Aorta (tissue), 5 donors: ENCODE measurements around the gene TERB1. TPM values are rescaled to one million over a fixed set of nuclear protein-coding genes. Genes with fewer than 3 reads are reported as not detected.

Source experiments
- ATAC-seq: fragments of 200-7000 bp; cut with Tn5 transposase; one replicate; pipeline ENCODE4 v1.9.1; 2022; ENCODE audit warnings: moderate library complexity; ENCODE audit not compliant: low FRiP score
- DNase-seq, 2 donors: peaks; one replicate each; pipeline ENCODE4 v3.0.0-alpha.2; 2020
- H3K27ac ChIP-seq, 2 donors: one replicate each; pipeline ENCODE4 v1.5.1; 2013; ENCODE audit warnings: low read length in 2 of 2, mild to moderate bottlenecking in 2 of 2, moderate library complexity in 2 of 2, control low read depth in 1 of 2, inconsistent platforms in 1 of 2, low read depth in 1 of 2
- H3K27me3 ChIP-seq, 2 donors: one replicate each; pipeline ENCODE4 v1.6.1; 2013; ENCODE audit warnings: control low read depth in 1 of 2, low read length in 1 of 2, mild to moderate bottlenecking in 1 of 2, moderate library complexity in 1 of 2; ENCODE audit not compliant: insufficient read depth in 2 of 2, control insufficient read depth in 1 of 2
- H3K36me3 ChIP-seq, 2 donors: one replicate each; pipeline ENCODE4 v1.6.1; 2013; ENCODE audit warnings: control low read depth in 1 of 2, low read length in 1 of 2, mild to moderate bottlenecking in 1 of 2; ENCODE audit not compliant: insufficient read depth in 2 of 2, control insufficient read depth in 1 of 2
- H3K4me1 ChIP-seq, 2 donors: one replicate each; pipeline ENCODE4 v1.6.1; 2013; ENCODE audit warnings: low read length in 2 of 2, control low read depth in 1 of 2, mild to moderate bottlenecking in 1 of 2, moderate library complexity in 1 of 2; ENCODE audit not compliant: insufficient read depth in 2 of 2, control insufficient read depth in 1 of 2
- H3K4me3 ChIP-seq, 2 donors: one replicate each; pipeline ENCODE4 v1.5.1; 2013; ENCODE audit warnings: low read length in 2 of 2, control low read depth in 1 of 2, mild to moderate bottlenecking in 1 of 2
- H3K9me3 ChIP-seq: one replicate; pipeline ENCODE4 v1.6.1; 2013; ENCODE audit warnings: mild to moderate bottlenecking, low read length; ENCODE audit not compliant: control insufficient read depth
- WGBS, 2 donors: extraction: QIAGEN DNeasy Blood & Tissue Kit; methylation state at CpG; one replicate each; pipeline ENCODE4 v1.1.7; 2013; 5-methylcytosine and 5-hydroxymethylcytosine counted together
- intact Hi-C, 2 donors: fragments of 100-400 bp; cut with DNase I; formaldehyde crosslinking; loops; one replicate each; pipeline versions ENCODE4 v1.14.2 to v1.15.0; 2022
- polyA plus RNA-seq, 2 donors: library from polyadenylated mRNA; stranded (reverse); fragments of 200-250 nt; gene quantifications; one replicate each; pipeline ENCODE4 v1.2.3, GENCODE V29; 2013
- total RNA-seq, 2 donors: library from RNA; stranded (reverse); fragmentation: NEBNext Ultra II Directional; extraction: Animal tissue kit (Norgen Biotek cat#: 25700); gene quantifications; one replicate each; pipeline ENCODE4 v1.2.1, GENCODE V29; 2021
- donor health status: healthy with polysubstance abuse.
- donor health status: Bipolar disorder and iron deficiency.
- donor health status: DM: no; HTN: no; CAD: no.
- donor health status: DM: no; HTN: no; CAD: no.
- donor health status: DM: yes; HTN: yes; CAD: no.

TERB1 gene
- total and polyA plus RNA-seq, 4 donors, result not detected

DNA sequence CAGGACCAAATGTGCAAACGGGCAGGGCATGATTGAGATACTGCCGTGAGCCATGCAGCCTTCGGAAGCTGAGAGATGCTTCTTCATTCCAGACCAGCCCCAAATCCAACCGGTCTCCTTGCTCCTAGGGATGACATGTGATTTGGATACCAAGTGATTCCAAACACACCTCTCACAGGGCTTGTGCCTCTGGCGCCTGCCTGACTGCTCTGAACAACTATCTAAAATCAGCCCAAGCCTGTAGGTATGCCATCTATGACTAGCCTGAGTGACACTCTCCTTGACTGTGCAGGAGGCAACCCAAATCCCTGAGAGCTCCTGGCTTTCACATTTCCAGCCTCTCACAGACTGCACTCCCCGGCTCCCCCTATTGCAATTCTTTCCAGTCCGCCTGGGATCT is 70.3 kb downstream of the TERB1 start:
- Histone ChIP-seq H3K27me3 (no peaks in the 10 kb centered on the region), H3K4me1 (no peaks in the 10 kb centered on the region), H3K9me3 (no peaks in the 10 kb centered on the region), H3K27ac (no peak overlapping the region), H3K36me3 (peaks cover 5 to 13% of the 10 kb centered on the region in 2 donors), H3K4me3 (no peak overlapping the region)
- ATAC-seq (no peak), DNase-seq (no peak)
- 68 to 87% methylated on average over 7 of the region's 7 CpGs for WGBS, 2 donors
- intact Hi-C loops, result loop anchor here in 1 of 2 donors (10.0 kb wide), 1 partner anchor 134 kb away; no protein-coding TSS in a partner anchor

GRCh38 chr16:66728804-66729203 is 72.6 kb downstream of the TERB1 start:
- 49% methylated on average over 4 of the region's 4 CpGs for WGBS, 2 donors
- Histone ChIP-seq H3K4me1 (no peaks in the 10 kb centered on the region), H3K27me3 (no peaks in the 10 kb centered on the region), H3K9me3 (no peaks in the 10 kb centered on the region), H3K4me3 (no peak overlapping the region), H3K27ac (no peak overlapping the region), H3K36me3 (peaks cover 5 to 11% of the 10 kb centered on the region in 2 donors)
- intact Hi-C loops, result loop anchor here (5.0 to 10.0 kb wide), 2 partner anchors 96 to 138 kb away; no protein-coding TSS in a partner anchor
- ATAC-seq (no peak), DNase-seq (no peak)

GRCh38 chr16:66728117-66728787 is 73.1 kb downstream of the TERB1 start:
- Histone ChIP-seq H3K27me3 (no peaks in the 10 kb centered on the region), H3K4me1 (no peaks in the 10 kb centered on the region), H3K4me3 (no peak overlapping the region), H3K36me3 (peaks cover 5 to 13% of the 10 kb centered on the region in 2 donors), H3K9me3 (no peaks in the 10 kb centered on the region), H3K27ac (no peak overlapping the region)
- DNase-seq, result peak in 1 of 2 donors; percentile 8
- WGBS, 2 donors, result 32% methylated on average over 3 of the region's 3 CpGs
- intact Hi-C loops, result loop anchor here (5.0 to 10.0 kb wide), 2 partner anchors 97 to 139 kb away; no protein-coding TSS in a partner anchor
- ATAC-seq, result peak; percentile 86

DNA sequence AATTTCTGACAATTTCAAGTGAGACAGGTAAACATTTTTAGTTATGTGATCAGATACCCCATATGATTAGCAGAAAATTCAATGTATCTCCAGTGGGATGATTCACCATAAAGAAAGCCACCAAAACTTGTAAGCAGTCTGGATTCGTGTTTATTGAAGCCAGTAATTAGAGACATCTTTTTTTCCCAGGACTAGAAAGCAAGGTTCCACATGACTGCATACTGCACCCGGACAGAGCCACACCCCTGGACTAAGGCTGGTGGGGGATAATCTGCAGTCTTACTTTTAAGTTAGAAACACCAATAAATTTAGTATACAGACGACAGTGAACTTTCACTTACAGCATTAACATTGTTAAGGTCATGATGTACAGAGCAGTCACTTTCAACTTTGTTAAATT is 80.6 kb downstream of the TERB1 start:
- WGBS, 2 donors, result 72 to 76% methylated on average over 3 of the region's 3 CpGs
- no peak overlapping the region for H3K27ac ChIP-seq
- no peaks in the 10 kb centered on the region for H3K9me3 ChIP-seq
- ATAC-seq, result no peak
- peaks cover 2 to 8% of the 10 kb centered on the region in 2 donors for H3K36me3 ChIP-seq
- intact Hi-C loops, result loop anchor here in 1 of 2 donors (10.0 kb wide), 1 partner anchor 104 kb away; no protein-coding TSS in a partner anchor
- H3K4me3 ChIP-seq, result no peak overlapping the region
- no peaks in the 10 kb centered on the region for H3K27me3 ChIP-seq
- DNase-seq, result peak in 1 of 2 donors; percentile 2
- H3K4me1 ChIP-seq, result no peaks in the 10 kb centered on the region

- Histone ChIP-seq H3K27ac (no peak overlapping the region), H3K9me3 (no peaks in the 10 kb centered on the region), H3K4me1 (no peaks in the 10 kb centered on the region), H3K27me3 (no peaks in the 10 kb centered on the region), H3K4me3 (no peak overlapping the region), H3K36me3 (peaks cover 0 to 6% of the 10 kb centered on the region in 2 donors)
- no peak for DNase-seq
- intact Hi-C loops, result loop anchor here in 1 of 2 donors (5.0 kb wide), 1 partner anchor 57 kb away; no protein-coding TSS in a partner anchor
- WGBS, 2 donors, result 95 to 97% methylated on average over 4 of the region's 4 CpGs
- no peak for ATAC-seq
These were observed 82.1 kb downstream of the TERB1 start for GRCh38 chr16:66719246-66719645.

- H3K9me3 ChIP-seq, result no peaks in the 10 kb centered on the region
- ATAC-seq (no peak), DNase-seq (no peak)
- H3K36me3 ChIP-seq, result peaks cover 0 to 2% of the 10 kb centered on the region in 2 donors
- no peak overlapping the region for H3K27ac ChIP-seq
- intact Hi-C loops, result loop anchor here in 1 of 2 donors (5.0 kb wide), 1 partner anchor 55 kb away; no protein-coding TSS in a partner anchor
- H3K4me1 ChIP-seq, result no peaks in the 10 kb centered on the region
- WGBS, 2 donors, result 62 to 74% methylated on average over 4 of the region's 4 CpGs
- no peak overlapping the region for H3K4me3 ChIP-seq
- H3K27me3 ChIP-seq, result no peaks in the 10 kb centered on the region
These were observed 83.6 kb downstream of the TERB1 start for GRCh38 chr16:66717776-66718175.

- Histone ChIP-seq H3K9me3 (no peaks in the 10 kb centered on the region), H3K27ac (no peak overlapping the region), H3K4me3 (no peak overlapping the region), H3K4me1 (no peaks in the 10 kb centered on the region), H3K36me3 (peaks cover 0 to 2% of the 10 kb centered on the region in 2 donors), H3K27me3 (no peaks in the 10 kb centered on the region)
- DNase-seq, result no peak
- WGBS, 2 donors, result 59 to 63% methylated on average over 12 of the region's 12 CpGs
- intact Hi-C loops, result loop anchor here in 1 of 2 donors (5.0 kb wide), 1 partner anchor 55 kb away; no protein-coding TSS in a partner anchor
- ATAC-seq, result no peak
These were observed 84.2 kb downstream of the TERB1 start for GRCh38 chr16:66717112-66717675.

DNA sequence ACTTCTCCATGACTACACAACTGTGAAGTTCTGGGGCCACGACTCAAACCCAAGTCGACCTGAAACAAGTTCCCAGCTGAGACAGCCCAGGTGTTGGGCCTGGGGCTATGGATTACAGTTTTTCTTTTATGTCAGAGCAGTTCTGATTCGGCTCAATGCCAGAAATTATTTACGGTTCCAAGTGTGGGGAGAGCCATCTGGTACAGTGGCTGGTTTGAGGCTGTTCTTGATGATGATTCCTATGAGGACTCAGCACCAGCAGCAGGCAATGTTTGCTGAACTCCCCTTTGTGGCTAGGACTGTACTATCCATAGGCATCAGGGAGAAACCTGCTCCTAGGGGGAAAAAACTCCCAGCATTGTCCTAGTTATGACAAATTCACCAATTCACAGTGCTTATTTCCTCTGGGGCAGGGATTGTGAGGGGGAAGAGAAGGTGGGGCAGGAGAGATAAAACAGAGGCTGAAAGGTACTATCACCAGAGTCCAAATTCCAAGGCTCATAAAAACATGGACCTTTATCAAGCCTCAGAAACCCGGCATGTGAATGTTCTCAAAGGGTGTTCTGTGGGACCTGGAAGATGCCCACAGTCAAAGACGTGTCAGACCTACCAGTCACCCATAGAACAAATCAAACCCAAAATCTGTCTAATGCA is 86.6 kb downstream of the TERB1 start:
- H3K36me3 ChIP-seq, result peaks cover 0 to 2% of the 10 kb centered on the region in 2 donors

More for the DNA sequence above, 86.6 kb downstream of the TERB1 start:
- Histone ChIP-seq H3K27me3 (no peaks in the 10 kb centered on the region), H3K9me3 (peaks cover 2% of the 10 kb centered on the region), H3K4me3 (no peak overlapping the region), H3K4me1 (no peaks in the 10 kb centered on the region), H3K27ac (no peak overlapping the region)
- WGBS, 2 donors, result 55 to 56% methylated on average over 6 of the region's 6 CpGs
- intact Hi-C loops, result loop anchor here in 1 of 2 donors (5.0 kb wide), 1 partner anchor 52 kb away; no protein-coding TSS in a partner anchor
- DNase-seq, result no peak
- ATAC-seq, result no peak
